Measurements from ENCODE around the gene NEO1. TPM values are rescaled to one million over a fixed set of nuclear protein-coding genes. Genes with fewer than 3 reads are reported as not detected.
"Not testable (repeated sequence)": the region's sequence is repeated elsewhere in the genome, so short reads cannot be mapped to it uniquely, and the experiment has no call there.

Gene NEO1
- polyA plus RNA-seq, 12 donors: 47.7 to 79.2 (median 56.9) TPM

DNA sequence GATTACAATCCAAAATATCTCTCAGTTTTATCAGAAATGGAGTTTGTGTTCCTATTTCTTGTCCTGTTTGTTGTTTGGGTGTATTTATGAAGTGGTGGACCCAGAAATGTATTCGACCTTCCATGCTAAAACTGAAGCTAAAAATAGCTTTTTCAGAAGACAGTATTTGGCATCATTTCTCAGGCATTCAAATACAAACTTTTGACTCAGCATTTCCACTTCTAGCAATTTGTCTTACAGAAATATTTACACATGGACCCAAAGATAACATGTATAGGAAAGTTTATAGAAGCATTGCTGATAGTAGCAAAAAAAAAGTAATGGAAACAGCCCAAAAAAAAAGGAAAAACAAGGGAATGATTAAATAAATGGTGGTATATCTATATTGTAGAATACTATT, 160.2 kb downstream of the NEO1 start:
- no peak for DNase-seq

DNA sequence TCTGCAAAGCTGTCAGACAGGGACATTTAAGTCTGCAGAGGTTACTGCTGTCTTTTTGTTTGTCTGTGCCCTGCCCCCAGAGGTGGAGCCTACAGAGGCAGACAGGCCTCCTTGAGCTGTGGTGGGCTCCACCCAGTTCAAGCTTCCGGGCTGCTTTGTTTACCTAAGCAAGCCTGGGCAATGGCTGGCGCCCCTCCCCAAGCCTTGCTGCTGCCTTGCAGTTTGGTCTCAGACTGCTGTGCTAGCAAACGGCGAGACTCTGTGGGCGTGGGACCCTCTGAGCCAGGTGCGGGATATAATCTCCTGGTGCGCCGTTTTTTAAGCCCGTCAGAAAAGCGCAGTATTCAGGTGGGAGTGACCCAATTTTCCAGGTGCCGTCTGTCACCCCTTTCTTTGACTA, 169.2 kb downstream of the NEO1 start:
- not testable (repeated sequence) for DNase-seq

DNA sequence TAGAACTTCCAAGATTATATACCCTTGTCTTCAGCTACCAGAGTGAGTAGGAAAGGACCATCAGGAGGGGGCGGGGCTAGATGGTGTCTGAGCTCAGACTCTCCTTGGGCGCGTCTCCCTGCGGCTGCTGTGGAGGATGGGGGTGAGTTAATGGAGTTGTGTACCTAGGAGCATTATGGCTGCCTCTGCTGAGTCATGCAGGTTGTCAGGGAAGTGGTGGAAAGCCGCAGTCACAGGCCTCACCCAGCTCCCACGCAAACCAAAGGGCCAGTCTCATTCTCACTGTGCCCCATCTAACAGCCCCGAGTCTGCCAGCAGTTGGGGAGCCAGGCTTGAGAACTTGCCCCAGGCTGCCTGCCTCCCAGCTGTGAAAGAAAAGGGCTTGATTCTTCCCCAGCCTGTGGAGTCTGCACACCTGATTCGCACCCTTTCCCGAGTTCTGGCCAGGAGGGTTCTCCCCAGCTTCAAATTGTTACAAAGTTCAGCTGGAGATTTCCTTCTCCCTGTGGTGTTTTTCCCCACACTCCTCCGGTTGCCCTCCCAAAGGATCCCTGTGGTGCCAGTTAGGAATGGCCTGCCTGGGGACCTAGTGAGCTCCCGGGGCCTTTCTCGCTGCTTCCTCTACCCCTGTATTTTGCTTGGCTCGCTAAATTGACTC, 173.2 kb downstream of the NEO1 start:
- DNase-seq: no peak

- no peak for DNase-seq
Observed at GRCh38 chr15:73226093-73226814, 174.0 kb downstream of the NEO1 start.

DNA sequence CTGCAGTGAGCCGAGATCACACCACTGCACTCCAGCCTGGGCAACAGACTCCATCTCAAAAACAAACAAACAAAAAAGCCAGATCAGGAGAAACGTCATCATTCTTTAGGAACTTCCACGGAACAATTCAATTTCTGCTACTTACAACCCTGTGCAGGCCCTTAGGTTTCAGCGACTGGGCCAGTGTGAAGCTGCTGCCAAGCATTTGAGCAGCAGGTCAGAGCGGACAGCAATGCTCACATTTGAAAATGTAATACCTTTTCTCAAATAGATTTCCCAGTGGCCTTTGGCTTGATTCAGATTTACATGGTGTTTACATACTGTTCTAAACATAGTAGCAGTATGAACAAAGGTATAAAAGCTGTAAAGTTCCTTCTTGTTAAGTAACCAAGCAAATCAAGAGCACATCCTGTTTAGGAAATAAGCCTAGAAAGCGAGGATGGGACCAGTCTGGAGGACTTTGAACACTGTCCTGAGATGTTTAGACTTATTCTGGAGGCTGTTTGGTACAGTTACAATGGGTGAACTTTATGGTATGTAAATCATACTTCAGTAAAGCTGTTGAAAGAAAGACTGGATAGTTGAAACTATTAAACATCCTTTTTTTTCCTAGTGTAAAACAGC, 175.3 kb downstream of the NEO1 start:
- no peak for DNase-seq

DNA sequence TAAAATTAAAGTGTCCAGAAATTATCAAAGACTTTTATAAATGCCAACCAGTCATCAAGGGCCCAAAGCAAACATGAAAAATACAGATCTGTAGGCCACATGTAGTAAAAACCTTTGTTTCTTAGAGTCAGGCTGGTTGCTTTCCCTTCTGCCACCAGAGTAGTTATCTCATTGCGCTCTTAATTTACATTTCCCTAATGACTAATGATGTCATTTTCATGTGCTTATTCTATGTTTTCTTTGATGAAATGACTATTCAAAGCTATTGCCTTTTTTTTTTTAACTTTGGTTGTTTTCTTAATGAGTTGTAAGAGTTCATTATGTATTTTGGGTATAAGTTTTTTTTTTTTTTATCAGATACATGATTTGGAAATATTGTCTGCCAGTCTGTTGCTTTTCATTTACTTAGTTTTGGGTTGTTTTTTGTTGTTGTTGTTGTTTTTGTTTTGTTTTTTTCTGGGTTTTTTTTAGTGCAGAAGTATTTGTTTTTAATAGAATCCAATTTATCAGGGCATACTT, 175.9 kb downstream of the NEO1 start:
- DNase-seq: no peak

GRCh38 chr15:73231661-73232419, 179.6 kb downstream of the NEO1 start:
- DNase-seq: no peak

- DNase-seq: no peak
Observed at GRCh38 chr15:73232776-73233175, 180.5 kb downstream of the NEO1 start.

DNA sequence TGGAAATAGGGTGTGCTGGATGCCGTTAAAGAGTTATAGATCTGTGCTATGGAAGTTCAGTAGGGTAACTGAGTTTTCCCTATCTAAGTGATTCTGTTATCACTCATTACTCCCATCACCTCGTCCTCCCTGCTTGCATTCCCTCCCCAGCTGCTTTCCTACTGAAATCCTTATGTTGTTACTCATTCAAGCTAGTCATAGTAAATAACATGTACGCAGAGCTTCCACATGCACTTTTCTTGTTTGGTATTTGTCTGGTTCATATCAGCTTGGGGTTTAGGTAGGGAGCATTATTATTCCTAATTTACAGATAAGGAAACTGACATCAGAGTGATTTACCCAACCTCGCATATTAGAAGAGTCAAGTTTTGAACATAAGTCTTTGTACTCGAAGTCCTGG, 181.4 kb downstream of the NEO1 start:
- DNase-seq: no peak

DNA sequence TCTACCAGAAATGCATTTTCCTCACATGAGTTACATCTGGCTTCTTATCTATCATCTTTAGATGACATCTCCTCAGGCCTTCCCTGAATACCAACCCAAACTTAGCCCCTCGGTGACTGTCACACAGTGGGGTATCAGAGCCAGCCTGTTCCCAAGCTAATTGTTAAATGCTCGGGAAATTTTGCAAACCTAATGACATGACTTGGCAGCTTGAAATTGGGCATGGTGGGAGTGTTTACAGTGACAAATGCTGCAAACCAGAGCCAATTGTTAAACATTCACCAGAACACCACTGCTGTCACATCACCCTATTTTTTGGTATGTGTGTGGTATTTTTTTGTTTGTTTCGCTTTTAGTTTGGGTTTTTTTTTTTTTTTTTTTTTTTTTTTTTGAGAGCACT, 185.6 kb downstream of the NEO1 start:
- DNase-seq: no peak

- no peak for DNase-seq
Observed at GRCh38 chr15:73239564-73240215, 187.4 kb downstream of the NEO1 start.

- peak; percentile 70 for DNase-seq
Observed at GRCh38 chr15:73240866-73241499, 188.7 kb downstream of the NEO1 start.

DNA sequence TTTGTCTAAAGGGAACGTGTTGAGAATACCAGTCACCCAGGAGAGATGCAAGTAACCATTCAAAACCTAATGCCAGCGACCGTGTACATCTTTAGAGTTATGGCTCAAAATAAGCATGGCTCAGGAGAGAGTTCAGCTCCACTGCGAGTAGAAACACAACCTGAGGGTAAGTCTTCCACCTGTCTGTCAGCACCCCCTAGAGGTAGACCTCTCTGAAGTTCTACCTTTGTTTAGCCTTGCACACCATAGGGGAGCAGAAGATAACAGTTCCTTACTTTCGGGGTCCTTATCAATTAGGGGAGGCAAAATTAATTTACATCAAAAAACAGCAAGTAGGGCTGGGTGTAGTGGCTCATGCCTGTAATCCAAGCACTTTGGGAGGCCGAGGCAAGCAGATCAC, 192.1 kb downstream of the NEO1 start:
- DNase-seq: no peak

- no peak for DNase-seq
Observed at GRCh38 chr15:73246439-73246838, 194.2 kb downstream of the NEO1 start.

DNA sequence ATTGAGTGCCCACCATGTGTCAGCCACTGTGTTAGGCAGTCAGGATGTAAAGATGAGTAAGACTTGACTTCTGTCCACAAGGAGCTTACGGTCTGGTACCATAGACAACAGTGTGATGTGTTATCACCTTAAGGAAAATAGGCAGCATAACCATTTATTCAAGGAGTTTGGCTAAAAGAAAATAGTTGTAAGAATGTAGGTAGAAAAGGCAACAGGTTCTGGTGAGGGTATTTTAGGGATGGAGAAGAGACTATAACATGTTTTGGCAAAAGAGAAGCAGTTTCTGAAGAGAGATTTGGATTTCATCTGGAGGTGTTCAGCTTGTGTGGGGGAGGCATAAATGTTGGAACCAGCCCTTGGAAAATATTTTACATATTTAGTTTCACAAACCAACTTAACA, 194.6 kb downstream of the NEO1 start:
- DNase-seq: no peak

DNA sequence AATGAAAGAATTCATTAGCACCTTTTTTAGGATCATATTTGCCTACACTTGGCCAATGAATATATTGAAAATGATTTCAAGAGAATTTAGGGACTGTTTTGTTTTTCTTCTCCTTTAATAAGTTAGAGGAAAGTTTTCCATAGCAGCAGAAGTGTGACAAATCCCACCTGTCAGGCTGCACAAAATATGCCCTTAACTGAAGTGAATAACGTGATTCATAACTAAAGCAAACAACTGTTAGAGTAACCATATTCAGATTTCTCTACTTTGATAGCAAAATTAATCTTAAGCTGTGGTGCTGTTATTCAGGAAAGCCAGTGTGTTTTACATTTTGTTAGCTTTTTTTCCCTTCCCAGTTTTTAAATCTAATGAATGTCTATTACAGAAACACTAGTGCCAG, 195.1 kb downstream of the NEO1 start:
- DNase-seq: no peak

GRCh38 chr15:73249499-73249898, 197.2 kb downstream of the NEO1 start:
- no peak for DNase-seq

- DNase-seq: no peak
Observed at GRCh38 chr15:73254598-73254997, 202.3 kb downstream of the NEO1 start.

DNA sequence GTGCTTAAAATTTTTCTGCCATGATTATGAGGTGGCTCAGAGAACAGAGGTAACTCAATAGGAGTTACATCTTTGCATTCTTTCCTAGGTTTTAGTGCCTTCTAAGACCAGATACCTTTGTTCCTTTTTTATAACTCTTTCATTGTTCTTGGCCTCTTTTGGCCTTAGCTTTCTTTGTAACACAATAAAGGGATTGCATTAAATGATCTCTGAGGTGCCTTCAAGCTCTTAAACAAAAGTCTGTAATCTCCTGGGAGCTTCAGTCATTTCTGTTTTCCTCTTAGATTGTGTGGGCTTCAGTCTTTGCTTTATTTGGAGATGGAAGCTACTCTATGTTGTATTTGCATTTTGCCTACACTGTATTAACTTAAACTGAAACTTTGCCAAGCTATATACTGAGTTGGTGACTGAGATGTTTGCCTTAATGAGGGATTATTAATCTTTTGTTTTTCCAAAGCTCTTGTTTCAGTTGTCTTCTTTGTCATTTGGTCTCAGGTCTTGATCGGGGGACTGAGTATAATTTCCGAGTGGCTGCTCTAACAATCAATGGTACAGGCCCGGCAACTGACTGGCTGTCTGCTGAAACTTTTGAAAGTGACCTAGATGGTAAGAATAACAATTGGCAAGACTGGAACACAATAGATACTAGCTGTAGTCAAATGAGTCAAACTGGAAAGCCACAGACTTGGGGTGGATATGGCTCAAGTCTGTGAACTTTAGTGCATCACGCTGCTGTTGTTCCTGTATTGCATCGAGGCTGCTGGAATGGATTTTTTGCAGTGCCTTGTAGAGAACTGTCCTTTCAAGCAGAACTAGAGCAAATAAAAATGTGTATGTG, 206.2 kb downstream of the NEO1 start:
- no peak for DNase-seq

GRCh38 chr15:73264881-73265280, 212.6 kb downstream of the NEO1 start:
- no peak for DNase-seq
